GM12892 (cell line): ENCODE results near the gene SP100.

Experiments
- POLR2A ChIP-seq: IDR thresholded peaks from 2 replicates; pipeline ENCODE4 v1.6.1; 2011; ENCODE audit warnings: low read depth, low read length, control low read depth
- POLR2AphosphoS5 ChIP-seq: IDR thresholded peaks from 2 replicates; pipeline ENCODE4 v1.6.1; 2011; ENCODE audit warnings: low read depth, low read length, control low read depth

DNA sequence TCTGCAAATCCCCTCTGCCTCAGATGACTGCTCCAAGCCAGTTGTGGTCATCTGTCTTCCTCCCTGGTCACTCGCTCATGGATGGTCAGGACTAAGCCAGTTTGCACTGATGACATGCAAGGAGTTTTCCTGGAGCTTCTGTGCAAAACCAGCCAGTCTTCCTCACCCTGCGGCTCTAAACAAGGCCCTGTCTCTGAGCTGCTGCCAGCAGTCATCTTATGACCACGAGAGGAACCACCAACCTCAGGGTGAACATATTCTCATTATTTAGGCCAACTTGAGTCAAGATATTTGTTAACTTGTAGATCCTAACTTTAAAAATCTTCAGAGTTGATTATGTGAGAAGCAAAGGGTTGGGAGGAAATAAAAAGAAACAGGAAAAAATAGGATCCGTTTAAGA, 176.8 kb downstream of the SP100 start:
- TF ChIP-seq POLR2A (no peak), POLR2AphosphoS5 (no peak)
